Osteoblast (primary cell): ENCODE data around the gene PDCD10. TPM values are rescaled to one million over a fixed set of nuclear protein-coding genes. Genes with fewer than 3 reads are reported as not detected.

Experiments used
- DNase-seq: peaks from one replicate; pipeline ENCODE4 v3.0.0; 2011; ENCODE audit warnings: low spot score, mixed read lengths; ENCODE audit not compliant: insufficient read length; ENCODE audit errors: missing footprints
- H2AFZ ChIP-seq: 2 replicates; pipeline ENCODE4 v1.6.0; 2011; ENCODE audit warnings: mild to moderate bottlenecking, low read length
- H3K27ac ChIP-seq: 2 replicates; pipeline ENCODE4 v1.5.1; 2011; ENCODE audit warnings: mild to moderate bottlenecking, low read depth, low read length, moderate library complexity
- H3K27me3 ChIP-seq: 2 replicates; pipeline ENCODE4 v1.6.0; 2012; ENCODE audit warnings: mild to moderate bottlenecking, control low read depth, inconsistent platforms, low read length, moderate library complexity; ENCODE audit not compliant: insufficient read depth
- H3K36me3 ChIP-seq: 2 replicates; pipeline ENCODE4 v1.5.1; 2011; ENCODE audit warnings: mild to moderate bottlenecking, low read length, control low read depth, moderate library complexity; ENCODE audit not compliant: insufficient read depth
- H3K4me1 ChIP-seq: 2 replicates; pipeline ENCODE4 v1.5.1; 2011; ENCODE audit warnings: mild to moderate bottlenecking, low read length, control low read depth, moderate library complexity; ENCODE audit not compliant: insufficient read depth
- H3K4me2 ChIP-seq: 2 replicates; pipeline ENCODE4 v1.6.0; 2011; ENCODE audit warnings: mild to moderate bottlenecking, low read length; ENCODE audit not compliant: insufficient read depth
- H3K4me3 ChIP-seq: fragments of 200-600 bp; sonication (generic); 3 replicates; pipeline ENCODE4 v1.5.1; 2012; ENCODE audit warnings: mild to moderate bottlenecking, low read length, inconsistent platforms; ENCODE audit not compliant: insufficient read depth
- H3K79me2 ChIP-seq: 2 replicates; pipeline ENCODE4 v1.6.0; 2012; ENCODE audit warnings: mild to moderate bottlenecking, low read length, control low read depth, inconsistent platforms; ENCODE audit not compliant: insufficient read depth
- H3K9me3 ChIP-seq: 2 replicates; pipeline ENCODE4 v1.5.1; 2011; ENCODE audit warnings: low read depth, low read length, control low read depth
- H4K20me1 ChIP-seq: 2 replicates; pipeline ENCODE4 v1.6.0; 2012; ENCODE audit warnings: mild to moderate bottlenecking, low read length, control low read depth; ENCODE audit not compliant: insufficient read depth
- CTCF ChIP-seq: IDR thresholded peaks from 2 replicates; pipeline ENCODE4 v1.5.1; 2011; ENCODE audit warnings: mild to moderate bottlenecking, low read depth, low read length, moderate library complexity; ENCODE audit errors: extremely low read depth
- total RNA-seq: library from RNA; depleted of rRNA; stranded (reverse); fragments of >200 nt; gene quantifications from 2 replicates; pipeline ENCODE4 v1.2.3, GENCODE V29; 2012

Gene PDCD10
- total RNA-seq, 1 donor, result 44.9 TPM

DNA sequence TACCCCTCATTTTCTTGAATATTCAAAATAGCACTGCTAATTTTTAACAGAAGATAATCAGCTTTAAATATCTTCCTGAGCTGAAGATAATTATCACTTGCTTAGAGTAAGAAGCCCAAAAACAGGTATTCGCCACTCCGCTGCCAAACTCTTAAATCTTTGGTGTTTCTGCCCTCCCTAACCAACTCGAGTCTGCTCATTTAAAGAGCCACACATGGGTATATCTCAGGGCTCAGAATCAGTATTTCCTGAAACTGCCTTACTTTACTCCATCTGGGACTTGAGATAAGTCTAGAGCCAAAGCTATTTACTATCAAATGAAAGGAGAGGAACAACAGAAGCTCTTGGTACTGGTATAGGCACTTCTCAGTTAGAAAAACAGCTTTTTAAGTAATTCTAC, 10.8 kb downstream of the PDCD10 start:
- H3K4me1 ChIP-seq, result peaks cover 10% of the 10 kb centered on the region
- H3K36me3 ChIP-seq, result peaks cover 6% of the 10 kb centered on the region
- no peak overlapping the region for H3K27ac ChIP-seq
- no peak overlapping the region for H3K4me3 ChIP-seq
- no peak overlapping the region for H3K4me2 ChIP-seq
- no peak for DNase-seq
- H3K79me2 ChIP-seq, result peaks cover 90% of the 10 kb centered on the region
- no peak for TF ChIP-seq CTCF
- no peaks in the 10 kb centered on the region for H3K27me3 ChIP-seq
- no peaks in the 10 kb centered on the region for H3K9me3 ChIP-seq
- peaks cover 31% of the 10 kb centered on the region for H4K20me1 ChIP-seq
- H2AFZ ChIP-seq, result no peak overlapping the region

- peaks cover 12% of the 10 kb centered on the region for H3K36me3 ChIP-seq
- H3K79me2 ChIP-seq, result peaks cover 89% of the 10 kb centered on the region
- no peak overlapping the region for H3K4me3 ChIP-seq
- peaks cover 23% of the 10 kb centered on the region for H4K20me1 ChIP-seq
- H3K27me3 ChIP-seq, result no peaks in the 10 kb centered on the region
- no peak for TF ChIP-seq CTCF
- no peak overlapping the region for H3K4me2 ChIP-seq
- peaks cover 3% of the 10 kb centered on the region for H3K4me1 ChIP-seq
- no peak for DNase-seq
- H3K9me3 ChIP-seq, result no peaks in the 10 kb centered on the region
- H3K27ac ChIP-seq, result no peak overlapping the region
- no peak overlapping the region for H2AFZ ChIP-seq
These were observed 11.6 kb downstream of the PDCD10 start for GRCh38 chr3:167723025-167723512.

DNA sequence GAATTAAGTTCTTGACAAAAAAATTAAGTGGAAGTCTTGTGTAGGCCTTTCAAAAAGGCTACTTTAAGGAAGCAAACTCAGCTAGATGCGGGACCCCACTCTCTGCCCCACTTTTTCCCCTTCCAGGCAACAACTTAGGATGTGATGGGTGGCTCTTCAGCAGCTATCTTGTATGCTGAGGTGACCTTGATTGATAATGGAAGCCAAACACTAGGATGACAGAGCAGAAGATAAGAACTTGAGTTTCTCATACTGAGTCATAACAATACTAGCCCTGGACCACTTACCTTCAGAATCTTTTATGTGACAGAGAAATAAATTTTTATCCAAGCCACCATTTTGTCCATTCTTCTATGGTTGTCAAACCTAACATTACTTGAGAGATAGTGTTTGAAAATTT, 16.1 kb downstream of the PDCD10 start:
- Histone ChIP-seq H3K27ac (no peak overlapping the region), H4K20me1 (peaks cover 7% of the 10 kb centered on the region), H3K4me1 (no peaks in the 10 kb centered on the region), H3K4me2 (no peak overlapping the region), H3K27me3 (no peaks in the 10 kb centered on the region), H3K9me3 (no peaks in the 10 kb centered on the region), H3K36me3 (peaks cover 15% of the 10 kb centered on the region), H3K79me2 (peaks cover 79% of the 10 kb centered on the region), H2AFZ (no peak overlapping the region), H3K4me3 (no peak overlapping the region)
- DNase-seq, result no peak
- TF ChIP-seq CTCF, result no peak

- Histone ChIP-seq H3K79me2 (peaks cover 77% of the 10 kb centered on the region), H3K4me2 (no peak overlapping the region), H3K4me1 (no peaks in the 10 kb centered on the region), H3K9me3 (no peaks in the 10 kb centered on the region), H2AFZ (no peak overlapping the region), H3K27me3 (no peaks in the 10 kb centered on the region), H3K36me3 (peaks cover 15% of the 10 kb centered on the region), H3K4me3 (no peak overlapping the region), H3K27ac (no peak overlapping the region), H4K20me1 (peaks cover 7% of the 10 kb centered on the region)
- DNase-seq, result no peak
- no peak for TF ChIP-seq CTCF
These were observed 17.8 kb downstream of the PDCD10 start for GRCh38 chr3:167716920-167717319.
